Activated T-helper 1 cell treated with Interleukin-2 at 50 U/mL for 16 hours (primary cell): Measurements from ENCODE around the gene WTAP.
A peak's percentile ranks its signal among the peaks of the same experiment; 100 is the strongest.
"Not testable (repeated sequence)": the region's sequence is repeated elsewhere in the genome, so short reads cannot be mapped to it uniquely, and the experiment has no call there.

Source experiments
- DNase-seq: peaks from one replicate; pipeline ENCODE4 v3.0.0-alpha.2; 2020; ENCODE audit warnings: low read depth

The WTAP gene

GRCh38 chr6:159762681-159763293, 35.5 kb downstream of the WTAP start:
- DNase-seq, result no peak

- no peak for DNase-seq
Observed at GRCh38 chr6:159766906-159767305, 39.6 kb downstream of the WTAP start.

- DNase-seq, result no peak
Observed at GRCh38 chr6:159769470-159769869, 42.2 kb downstream of the WTAP start.

GRCh38 chr6:159772196-159772595, 44.9 kb downstream of the WTAP start:
- DNase-seq, result no peak

GRCh38 chr6:159777240-159777904, 50.1 kb downstream of the WTAP start:
- no peak for DNase-seq

- no peak for DNase-seq
Observed at GRCh38 chr6:159778131-159778530, 50.8 kb downstream of the WTAP start.

- DNase-seq, result no peak
Observed at GRCh38 chr6:159778542-159779103, 51.3 kb downstream of the WTAP start.

GRCh38 chr6:159788276-159788675, 61.0 kb downstream of the WTAP start:
- DNase-seq, result peak; percentile 2

GRCh38 chr6:159788753-159789376, 61.6 kb downstream of the WTAP start:
- no peak for DNase-seq

GRCh38 chr6:159789377-159790148, 62.3 kb downstream of the WTAP start, which contains the start of gene TCP1:
TCP1 (minus strand) TSS chr6:159789602; CDS start chr6:159789468, 134 bp downstream.
- peak; percentile 97 for DNase-seq

- DNase-seq, result peak; percentile 80
Observed at GRCh38 chr6:159790149-159790955, 63.0 kb downstream of the WTAP start, which contains the start of gene MRPL18. MRPL18 (plus strand) TSS chr6:159790467; CDS start chr6:159790588, 121 bp downstream.

- DNase-seq, result peak; percentile 4
Observed at GRCh38 chr6:159790956-159791598, 63.8 kb downstream of the WTAP start.

GRCh38 chr6:159794976-159795375, 67.7 kb downstream of the WTAP start:
- not testable (repeated sequence) for DNase-seq

GRCh38 chr6:159797554-159797953, 70.2 kb downstream of the WTAP start:
- no peak for DNase-seq

- no peak for DNase-seq
Observed at GRCh38 chr6:159800141-159800865, 73.0 kb downstream of the WTAP start, which contains the start of gene PNLDC1. PNLDC1 (plus strand) TSS chr6:159800276; CDS start chr6:159800308, 32 bp downstream.

GRCh38 chr6:159801935-159802334, 74.6 kb downstream of the WTAP start:
- no peak for DNase-seq

- no peak for DNase-seq
Observed at GRCh38 chr6:159804504-159804903, 77.2 kb downstream of the WTAP start.

- no peak for DNase-seq
Observed at GRCh38 chr6:159805440-159806020, 78.2 kb downstream of the WTAP start.
